Body of pancreas (tissue), 4 donors: Measurements from ENCODE around the gene IL25.

ENCODE experiments used
- CTCF ChIP-seq, 7 experiments: fragments of 450-650 bp in 4 of 7; fragments of 200-600 bp in 3 of 7; sonication (generic) in 3 of 7; IDR thresholded peaks; one replicate each; pipeline ENCODE4 v1.5.1; 2016 to 2019; ENCODE audit warnings: antibody characterized with exemption in 7 of 7
- POLR2A ChIP-seq, 3 donors: fragments of 450-650 bp; IDR thresholded peaks; one replicate each; pipeline ENCODE4 v1.6.1; 2016; ENCODE audit warnings: antibody characterized with exemption in 3 of 3, mild to moderate bottlenecking in 2 of 3

GRCh38 chr14:23414906-23415820, 42.6 kb downstream of the IL25 start:
- TF ChIP-seq CTCF (IDR thresholded peaks at IDR 0.05) (no peak), POLR2A (IDR thresholded peaks at IDR 0.05) (peak; percentile 36 to 68 (median 62))
